Activated CD4-positive, alpha-beta T cell treated with anti-CD3 and anti-CD28 coated beads, Interleukin-2, amount 50 U/mL, for 4 hours (primary cell): Measurements from ENCODE around the gene PNMT.

Experiments used
- DNase-seq, 2 experiments: peaks; one replicate each; pipeline ENCODE4 v3.0.0-alpha.2; 2020

Gene PNMT, protein sequence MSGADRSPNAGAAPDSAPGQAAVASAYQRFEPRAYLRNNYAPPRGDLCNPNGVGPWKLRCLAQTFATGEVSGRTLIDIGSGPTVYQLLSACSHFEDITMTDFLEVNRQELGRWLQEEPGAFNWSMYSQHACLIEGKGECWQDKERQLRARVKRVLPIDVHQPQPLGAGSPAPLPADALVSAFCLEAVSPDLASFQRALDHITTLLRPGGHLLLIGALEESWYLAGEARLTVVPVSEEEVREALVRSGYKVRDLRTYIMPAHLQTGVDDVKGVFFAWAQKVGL

DNA sequence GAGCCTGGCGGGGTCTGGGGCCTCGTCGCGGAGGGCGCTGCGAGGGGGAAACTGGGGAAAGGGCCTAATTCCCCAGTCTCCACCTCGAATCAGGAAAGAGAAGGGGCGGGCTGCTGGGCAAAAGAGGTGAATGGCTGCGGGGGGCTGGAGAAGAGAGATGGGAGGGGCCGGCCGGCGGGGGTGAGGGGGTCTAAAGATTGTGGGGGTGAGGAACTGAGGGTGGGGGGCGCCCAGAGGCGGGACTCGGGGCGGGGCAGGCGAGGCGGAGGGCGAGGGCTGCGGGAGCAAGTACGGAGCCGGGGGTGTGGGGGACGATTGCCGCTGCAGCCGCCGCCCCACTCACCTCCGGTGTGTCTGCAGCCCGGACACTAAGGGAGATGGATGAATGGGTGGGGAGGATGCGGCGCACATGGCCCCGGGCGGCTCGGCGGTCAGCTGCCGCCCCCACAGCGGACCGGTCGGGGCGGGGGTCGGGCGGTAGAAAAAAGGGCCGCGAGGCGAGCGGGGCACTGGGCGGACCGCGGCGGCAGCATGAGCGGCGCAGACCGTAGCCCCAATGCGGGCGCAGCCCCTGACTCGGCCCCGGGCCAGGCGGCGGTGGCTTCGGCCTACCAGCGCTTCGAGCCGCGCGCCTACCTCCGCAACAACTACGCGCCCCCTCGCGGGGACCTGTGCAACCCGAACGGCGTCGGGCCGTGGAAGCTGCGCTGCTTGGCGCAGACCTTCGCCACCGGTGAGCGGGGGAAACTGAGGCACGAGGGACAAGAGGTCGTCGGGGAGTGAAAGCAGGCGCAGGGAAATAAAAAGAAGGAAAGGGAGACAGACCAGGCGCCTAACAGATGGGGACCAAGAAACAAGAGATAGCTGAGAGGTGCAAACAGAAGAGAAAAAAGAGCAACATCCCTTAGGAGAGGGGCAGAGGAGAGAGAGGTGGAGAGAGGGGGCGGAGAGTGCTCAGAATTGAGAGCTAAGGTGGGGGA lies at the start of gene PNMT:
Gene PNMT, plus strand, starts transcription at position 509 of the 980 bp plus-strand sequence. Its CDS starts 23 bp downstream, at position 532.
- DNase-seq, result peak; percentile 63 to 65

GRCh38 chr17:39618956-39619785 lies 49.1 kb upstream of the PNMT start:
- DNase-seq, result no peak

DNA sequence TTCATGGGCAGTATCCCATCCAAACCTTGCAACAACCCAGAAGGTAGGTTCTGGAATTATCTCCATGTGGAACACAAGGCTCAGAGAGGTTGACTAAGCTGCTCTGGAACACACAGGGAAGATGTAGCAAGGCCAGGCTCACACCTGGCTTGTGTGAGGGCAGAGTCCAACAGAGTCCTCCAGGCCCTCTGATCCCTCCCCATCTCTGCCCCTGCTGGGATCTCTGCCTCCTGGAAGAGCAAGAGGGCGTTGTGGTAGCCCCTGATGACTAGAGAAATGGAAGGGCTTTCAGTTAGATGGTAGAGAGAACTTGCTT lies 48.5 kb upstream of the PNMT start:
- no peak for DNase-seq

DNA sequence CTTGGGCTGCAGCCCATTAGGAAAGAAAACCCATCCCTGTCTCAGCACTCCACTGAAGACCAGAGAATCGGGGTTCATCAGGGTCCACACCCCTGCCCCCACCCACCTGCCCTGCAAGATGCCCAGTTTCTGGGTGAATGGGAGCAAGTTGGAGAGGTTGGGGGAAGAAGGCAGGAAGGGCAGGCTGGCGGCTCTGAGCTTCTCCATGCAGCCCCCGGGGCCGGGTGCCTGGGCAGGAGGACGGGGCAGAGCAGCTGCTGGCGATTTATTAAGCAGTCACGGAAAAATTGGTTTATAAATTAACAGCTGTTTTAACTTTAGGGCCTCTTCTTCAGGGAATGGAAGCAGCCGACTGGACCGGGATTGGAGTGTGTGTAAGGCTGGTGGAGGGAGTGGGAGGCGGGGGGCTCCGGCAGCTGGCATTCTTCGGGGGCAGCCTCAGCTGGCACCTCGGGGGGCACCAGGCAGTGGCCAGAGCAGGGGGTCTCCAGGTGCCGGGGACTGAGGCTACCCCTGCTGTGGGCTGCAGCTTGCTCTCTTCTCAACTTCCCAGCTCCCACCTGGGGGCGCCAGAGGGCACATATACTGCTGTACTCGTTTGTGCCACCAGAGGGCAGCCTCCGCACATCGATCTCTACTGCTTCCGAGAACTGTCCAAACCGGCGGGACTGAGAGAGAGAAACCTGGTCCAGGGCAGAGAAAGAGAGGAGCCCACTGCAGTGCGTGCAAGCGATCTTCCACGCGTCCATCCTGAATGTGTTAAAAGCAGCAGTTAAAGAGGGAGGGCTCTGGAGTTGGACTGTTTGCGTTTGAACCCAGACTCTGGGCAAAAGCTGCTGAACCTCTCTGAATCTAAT lies 46.5 kb upstream of the PNMT start:
- peak; percentile 79 to 86 for DNase-seq

- DNase-seq, result peak in 1 of 2 experiments; percentile 25
Measured at GRCh38 chr17:39622380-39623006, 45.8 kb upstream of the PNMT start.

DNA sequence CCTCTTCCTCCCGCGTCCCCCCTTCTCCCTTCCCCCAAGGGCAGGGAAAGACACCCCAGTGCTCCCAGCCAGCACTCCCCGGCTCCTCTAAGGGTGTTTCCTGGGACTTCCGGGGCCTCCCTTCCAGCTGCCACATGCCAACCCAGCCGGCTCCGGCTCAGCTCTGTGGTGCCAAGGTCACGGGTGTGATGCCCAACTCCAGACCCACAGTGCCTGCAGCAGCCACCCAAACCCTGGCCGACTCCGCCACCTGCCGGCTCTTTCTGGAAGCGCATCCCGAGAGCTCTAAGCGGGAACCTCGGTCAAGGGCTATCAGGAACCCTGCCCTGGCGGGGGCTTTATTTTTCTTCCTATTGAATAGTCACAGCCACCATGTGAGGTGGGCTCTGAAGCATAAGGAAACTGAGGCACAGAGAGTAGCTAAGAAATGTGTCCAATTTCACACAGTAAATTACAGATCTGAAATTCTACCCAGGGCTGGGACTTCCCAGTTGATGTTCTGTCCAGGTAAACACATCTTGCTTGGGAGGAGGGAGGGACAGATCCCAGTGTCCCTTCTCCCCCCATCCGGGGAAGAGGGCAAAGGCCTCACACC lies 44.8 kb upstream of the PNMT start:
- DNase-seq, result peak; percentile 83 to 87

GRCh38 chr17:39624313-39624712 lies 43.9 kb upstream of the PNMT start:
- no peak for DNase-seq

DNA sequence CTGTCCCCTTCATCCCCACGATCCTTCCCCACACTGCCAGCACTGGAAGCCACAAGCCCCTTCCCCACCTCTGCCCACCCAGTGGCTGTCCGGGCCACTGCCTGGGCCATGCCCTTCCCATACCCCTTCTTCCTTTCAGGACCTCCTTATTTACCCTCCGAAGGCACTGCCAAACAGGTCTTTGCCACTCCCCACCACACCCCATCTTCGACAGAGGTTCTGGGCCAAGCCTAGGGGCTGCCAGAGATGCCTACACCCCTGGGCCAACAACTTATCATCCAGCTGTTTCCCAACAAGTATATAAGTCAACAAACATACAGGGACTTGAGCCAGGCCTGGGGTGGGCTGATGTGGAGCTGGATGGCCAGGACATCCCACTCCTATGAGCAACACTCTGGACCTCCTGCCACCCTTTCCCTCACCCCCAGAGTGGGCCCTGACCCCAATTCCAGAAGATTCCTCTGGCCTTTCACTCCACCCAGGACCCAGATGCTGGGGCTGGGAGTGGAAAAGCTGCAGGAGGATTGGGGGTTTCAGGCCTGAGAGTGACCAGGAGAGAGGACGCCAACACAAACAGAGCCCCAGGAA lies 43.0 kb upstream of the PNMT start:
- DNase-seq, result no peak

DNA sequence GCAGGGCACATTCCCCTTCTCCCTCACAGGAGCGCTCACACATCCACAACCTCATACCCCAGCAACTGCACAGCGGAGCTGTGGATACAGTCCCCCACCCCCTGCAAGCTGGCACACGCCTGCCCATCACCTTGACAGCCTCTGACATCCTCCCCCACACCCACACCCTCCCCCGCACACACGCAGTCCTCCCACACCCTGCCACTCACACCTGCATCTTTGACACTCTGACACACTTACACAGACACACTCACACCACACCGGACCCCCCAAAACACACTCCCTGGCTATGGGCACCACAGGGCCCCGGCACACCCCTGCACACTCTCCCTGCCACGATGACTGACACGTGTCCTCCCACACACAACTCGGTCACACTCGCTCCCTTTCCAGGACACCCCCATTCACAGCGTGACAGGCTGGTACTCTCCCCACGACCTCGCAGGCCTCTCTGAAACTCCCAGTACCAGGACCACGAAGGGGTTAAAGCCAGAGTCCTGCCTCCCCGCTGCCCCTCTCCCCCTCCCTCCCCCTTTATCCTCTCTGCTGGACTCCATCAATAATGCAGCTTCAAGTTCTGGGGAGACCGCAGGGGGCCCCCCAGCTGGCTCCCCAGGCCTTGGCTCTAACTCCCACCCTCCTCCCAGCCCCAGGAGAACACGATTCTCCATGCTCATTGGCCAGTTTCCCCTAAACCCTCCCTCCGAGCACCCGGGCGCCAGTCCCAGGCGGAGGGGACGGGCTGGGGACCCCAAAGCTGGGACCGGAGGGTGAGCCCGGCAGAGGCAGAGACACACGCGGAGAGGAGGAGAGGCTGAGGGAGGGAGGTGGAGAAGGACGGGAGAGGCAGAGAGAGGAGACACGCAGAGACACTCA lies 41.8 kb upstream of the PNMT start, which contains the start of gene PPP1R1B:
Gene PPP1R1B, plus strand, starts transcription at position 782 of the 876 bp plus-strand sequence. CDS start 441 bp downstream, outside the sequence.
- DNase-seq, result peak; percentile 39 to 41

DNA sequence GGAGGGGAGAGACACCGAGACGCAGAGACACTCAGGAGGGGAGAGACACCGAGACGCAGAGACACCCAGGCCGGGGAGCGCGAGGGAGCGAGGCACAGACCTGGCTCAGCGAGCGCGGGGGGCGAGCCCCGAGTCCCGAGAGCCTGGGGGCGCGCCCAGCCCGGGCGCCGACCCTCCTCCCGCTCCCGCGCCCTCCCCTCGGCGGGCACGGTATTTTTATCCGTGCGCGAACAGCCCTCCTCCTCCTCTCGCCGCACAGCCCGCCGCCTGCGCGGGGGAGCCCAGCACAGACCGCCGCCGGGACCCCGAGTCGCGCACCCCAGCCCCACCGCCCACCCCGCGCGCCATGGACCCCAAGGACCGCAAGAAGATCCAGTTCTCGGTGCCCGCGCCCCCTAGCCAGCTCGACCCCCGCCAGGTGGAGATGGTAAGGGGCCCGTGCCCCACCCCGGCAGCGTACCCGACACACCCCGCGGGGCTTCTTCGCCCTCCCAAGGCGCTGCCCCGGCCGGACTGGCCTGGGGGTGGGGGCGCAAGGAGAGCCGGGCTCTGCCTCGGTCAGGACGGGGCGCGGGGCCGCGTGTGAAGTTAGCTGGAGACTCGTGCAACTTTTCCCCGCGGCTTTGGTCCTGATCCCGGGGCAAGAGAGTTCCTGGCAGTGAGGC lies 41.1 kb upstream of the PNMT start:
- no peak for DNase-seq

- DNase-seq, result no peak
Measured at GRCh38 chr17:39627712-39628516, 40.3 kb upstream of the PNMT start.

- DNase-seq, result no peak
Measured at GRCh38 chr17:39628655-39629493, 39.4 kb upstream of the PNMT start.

DNA sequence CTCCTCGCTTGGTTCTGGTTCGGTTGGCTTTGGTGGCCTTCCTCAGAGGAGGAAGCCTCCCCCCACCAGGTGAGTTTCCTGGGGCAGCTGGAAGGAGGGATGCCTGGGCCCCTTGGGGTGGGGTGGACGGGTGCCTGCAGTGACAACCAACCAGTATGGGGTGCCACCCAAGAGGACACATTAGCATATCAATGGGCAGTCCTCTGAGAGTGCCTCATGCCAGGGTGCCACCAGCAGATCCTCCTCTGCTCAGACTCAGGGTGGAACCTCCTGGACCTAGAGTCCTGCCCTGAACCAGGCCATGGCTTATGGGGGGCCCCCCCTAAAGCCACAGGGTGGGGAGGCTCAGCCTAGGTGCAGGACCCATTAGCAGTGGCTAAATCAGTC lies 38.8 kb upstream of the PNMT start:
- DNase-seq, result no peak

- no peak for DNase-seq
Measured at GRCh38 chr17:39629898-39630297, 38.4 kb upstream of the PNMT start.

GRCh38 chr17:39631403-39631802 lies 36.9 kb upstream of the PNMT start:
- DNase-seq, result no peak

GRCh38 chr17:39632153-39632941 lies 35.9 kb upstream of the PNMT start:
- DNase-seq, result no peak
